IMR-90 (cell line): Measurements from ENCODE around the gene HACE1. TPM values are rescaled to one million over a fixed set of nuclear protein-coding genes. Genes with fewer than 3 reads are reported as not detected.

Source experiments
- ATAC-seq: fragments of 200-7000 bp; cut with Tn5 transposase; 2 replicates; pipeline ENCODE4 v1.9.1; 2020; ENCODE audit warnings: low read depth, mild to moderate bottlenecking, moderate library complexity
- BruUV-seq: library from RNA; stranded (reverse); fragments of 400-500 nt; replicated peaks from 2 replicates; lab custom pipeline; 2021; lab: Mats Ljungman, UMichigan
- CTCF ChIA-PET: fragments of 300-600 bp; formaldehyde crosslinking; extraction: SDS; loops from one replicate; lab custom pipeline; 2021; ENCODE audit warnings: antibody characterized with exemption; lab: Yijun Ruan, JAX
- POLR2A ChIA-PET: fragments of 300-600 bp; sonication (Branson Sonifier 250); formaldehyde crosslinking; loops from one replicate; lab custom pipeline; 2022; ENCODE audit warnings: antibody characterized with exemption; ENCODE audit not compliant: unreplicated experiment; lab: Charles Lee
- DNase-seq: peaks from one replicate; pipeline ENCODE4 v3.0.0; 2013
- H2AFZ ChIP-seq: replicated peaks from 2 replicates; pipeline ENCODE3; 2013; ENCODE audit warnings: low read length, mild to moderate bottlenecking; ENCODE audit not compliant: poor library complexity
- H2AK5ac ChIP-seq: 2 replicates; pipeline ENCODE4 v1.6.1; 2013; ENCODE audit warnings: low read depth, low read length, inconsistent platforms
- H2AK9ac ChIP-seq: replicated peaks from 2 replicates; pipeline ENCODE3; 2013; ENCODE audit warnings: mild to moderate bottlenecking, low read depth, low read length, moderate library complexity; ENCODE audit not compliant: poor library complexity
- H2BK120ac ChIP-seq: 2 replicates; pipeline ENCODE4 v1.6.1; 2013; ENCODE audit warnings: low read depth, low read length, inconsistent platforms
- H2BK15ac ChIP-seq: 3 replicates; pipeline ENCODE4 v1.6.1; 2013; ENCODE audit warnings: low read depth, low read length, inconsistent platforms
- H2BK20ac ChIP-seq: 2 replicates; pipeline ENCODE4 v1.6.1; 2013; ENCODE audit warnings: low read depth, mild to moderate bottlenecking, inconsistent platforms, low read length, moderate library complexity
- H2BK5ac ChIP-seq: 2 replicates; pipeline ENCODE4 v1.6.1; 2013; ENCODE audit warnings: mild to moderate bottlenecking, low read depth, low read length, inconsistent platforms; ENCODE audit not compliant: poor library complexity, severe bottlenecking
- H3K14ac ChIP-seq: replicated peaks from 2 replicates; pipeline ENCODE4 v1.6.1; 2013; ENCODE audit warnings: low read depth, low read length, inconsistent platforms
- H3K18ac ChIP-seq: 2 replicates; pipeline ENCODE4 v1.6.1; 2013; ENCODE audit warnings: low read depth, low read length, control low read depth
- H3K23ac ChIP-seq: 2 replicates; pipeline ENCODE4 v1.6.1; 2013; ENCODE audit warnings: low read depth, low read length, inconsistent platforms
- H3K27ac ChIP-seq: 2 replicates; pipeline ENCODE4 v1.5.1; 2013; ENCODE audit warnings: mild to moderate bottlenecking, control low read depth, low read length; ENCODE audit not compliant: insufficient read depth
- H3K27me3 ChIP-seq: 2 replicates; pipeline ENCODE4 v1.6.1; 2013; ENCODE audit warnings: low read length; ENCODE audit not compliant: control insufficient read depth, insufficient read depth
- H3K36me3 ChIP-seq: 2 replicates; pipeline ENCODE4 v1.6.1; 2013; ENCODE audit warnings: low read length, mixed read lengths; ENCODE audit not compliant: control insufficient read depth, insufficient read depth
- H3K4ac ChIP-seq: 2 replicates; pipeline ENCODE4 v1.6.1; 2013; ENCODE audit warnings: low read depth, low read length, inconsistent platforms
- H3K4me1 ChIP-seq: 2 replicates; pipeline ENCODE4 v1.6.1; 2013; ENCODE audit warnings: low read length, mixed read lengths; ENCODE audit not compliant: control insufficient read depth, insufficient read depth
- H3K4me2 ChIP-seq: 2 replicates; pipeline ENCODE4 v1.6.1; 2013; ENCODE audit warnings: low read depth, mild to moderate bottlenecking, control low read depth, low read length, moderate library complexity
- H3K4me3 ChIP-seq: 2 replicates; pipeline ENCODE4 v1.5.1; 2013; ENCODE audit warnings: low read depth, mild to moderate bottlenecking, control low read depth, low read length, moderate library complexity; ENCODE audit not compliant: insufficient read depth
- H3K56ac ChIP-seq: 2 replicates; pipeline ENCODE4 v1.6.1; 2013; ENCODE audit warnings: low read length, inconsistent platforms; ENCODE audit not compliant: insufficient read depth; ENCODE audit errors: extremely low read depth
- H3K79me1 ChIP-seq, 2 experiments: 2 replicates each; pipeline ENCODE4 v1.6.1; 2013; ENCODE audit warnings: low read length in 2 of 2, inconsistent platforms in 1 of 2, low read depth in 1 of 2
- H3K9ac ChIP-seq: 2 replicates; pipeline ENCODE4 v1.6.1; 2013; ENCODE audit warnings: low read depth, low read length, control low read depth
- H3K9me1 ChIP-seq: 2 replicates; pipeline ENCODE4 v1.6.1; 2013; ENCODE audit warnings: low read length, inconsistent platforms; ENCODE audit not compliant: insufficient read depth
- H3K9me3 ChIP-seq: 2 replicates; pipeline ENCODE4 v1.6.1; 2013; ENCODE audit warnings: low read length; ENCODE audit not compliant: control insufficient read depth, insufficient read depth
- H4K20me1 ChIP-seq: 2 replicates; pipeline ENCODE4 v1.6.1; 2013; ENCODE audit warnings: low read length, inconsistent platforms; ENCODE audit not compliant: insufficient read depth
- H4K5ac ChIP-seq: 2 replicates; pipeline ENCODE4 v1.6.1; 2013; ENCODE audit warnings: mild to moderate bottlenecking, low read depth, low read length, control low read depth
- H4K8ac ChIP-seq, 2 experiments: 2 replicates each; pipeline ENCODE4 v1.6.1; 2013; ENCODE audit warnings: low read depth in 2 of 2, low read length in 2 of 2, control low read depth in 1 of 2, inconsistent platforms in 1 of 2
- H4K91ac ChIP-seq: 2 replicates; pipeline ENCODE4 v1.6.1; 2013; ENCODE audit warnings: low read depth, low read length, inconsistent platforms; ENCODE audit not compliant: insufficient read depth
- BHLHE40 ChIP-seq: fragments of 150-350 bp; IDR thresholded peaks from 2 replicates; pipeline ENCODE4 v1.6.1; 2016; ENCODE audit warnings: mild to moderate bottlenecking, low read depth, low read length
- CHD1 ChIP-seq: IDR thresholded peaks from 2 replicates; pipeline ENCODE4 v1.6.1; 2012; ENCODE audit warnings: low read depth, low read length, improper control_type of control experiment
- FOS ChIP-seq: fragments of 150-350 bp; IDR thresholded peaks from 2 replicates; pipeline ENCODE4 v1.6.1; 2016; ENCODE audit warnings: low read depth, low read length
- MAZ ChIP-seq: IDR thresholded peaks from 2 replicates; pipeline ENCODE4 v1.6.1; 2012; ENCODE audit warnings: low read depth, mild to moderate bottlenecking, low read length, improper control_type of control experiment, moderate library complexity, borderline replicate concordance
- RAD21 ChIP-seq: IDR thresholded peaks from 2 replicates; pipeline ENCODE4 v1.6.1; 2012; ENCODE audit warnings: low read length, improper control_type of control experiment
- RCOR1 ChIP-seq: IDR thresholded peaks from 2 replicates; pipeline ENCODE4 v1.6.1; 2012; ENCODE audit warnings: mild to moderate bottlenecking, low read length, improper control_type of control experiment; ENCODE audit not compliant: insufficient replicate concordance
- RFX5 ChIP-seq: IDR thresholded peaks from 2 replicates; pipeline ENCODE4 v1.8.0; 2012; ENCODE audit warnings: low read depth, mild to moderate bottlenecking, low read length, moderate library complexity
- SMC3 ChIP-seq: fragments of 150-350 bp; IDR thresholded peaks from 2 replicates; pipeline ENCODE4 v1.6.1; 2016; ENCODE audit warnings: low read depth, mild to moderate bottlenecking, antibody characterized with exemption, low read length, moderate library complexity
- WGBS, 2 experiments: methylation state at CpG; one replicate each; pipeline versions ENCODE4 v1.1.5 to v1.1.7; 2013; ENCODE audit warnings: missing lambda C conversion rate in 2 of 2; ENCODE audit not compliant: insufficient read length in 1 of 2; ENCODE audit errors: extremely low coverage in 2 of 2; 5-methylcytosine and 5-hydroxymethylcytosine counted together
- dilution Hi-C: fragments of 300-500 bp; cut with HindIII; formaldehyde crosslinking; loops from one replicate; pipeline ENCODE4 v1.14.3; 2018; ENCODE audit warnings: low sequenced_read_pairs; ENCODE audit not compliant: unreplicated experiment
- in situ Hi-C: fragments of 300-500 bp; cut with MboI; formaldehyde crosslinking; loops from 3 replicates; pipeline ENCODE4 v1.14.3; 2019; ENCODE audit warnings: low sequenced_read_pairs, inconsistent platforms, mixed read lengths
- intact Hi-C: fragments of 100-400 bp; cut with micrococcal nuclease; formaldehyde crosslinking; loops from 2 replicates; pipeline ENCODE4 v1.10.0; 2022
- polyA plus RNA-seq, 3 experiments: library from polyadenylated mRNA; depleted of rRNA; stranded (reverse); fragments of >200 nt; gene quantifications; 2 replicates each; pipeline ENCODE4 v1.2.3, GENCODE V29; 2012; ENCODE audit warnings: low replicate concordance in 1 of 3
- total RNA-seq: library from RNA; depleted of rRNA; stranded (reverse); fragments of >200 nt; gene quantifications from 2 replicates; pipeline ENCODE4 v1.2.3, GENCODE V29; 2012
- TF ChIP-seq, protein P1 (sequence below): conservative IDR thresholded peaks from 2 replicates; pipeline ENCODE4 v1.5.1; 2012; ENCODE audit warnings: mild to moderate bottlenecking, low read depth, low read length, improper control_type of control experiment

HACE1 gene
- total and polyA plus RNA-seq, 2 of the 4 experiments (the other 2 are of a cell fraction) = 5.4 to 10.8 TPM

DNA sequence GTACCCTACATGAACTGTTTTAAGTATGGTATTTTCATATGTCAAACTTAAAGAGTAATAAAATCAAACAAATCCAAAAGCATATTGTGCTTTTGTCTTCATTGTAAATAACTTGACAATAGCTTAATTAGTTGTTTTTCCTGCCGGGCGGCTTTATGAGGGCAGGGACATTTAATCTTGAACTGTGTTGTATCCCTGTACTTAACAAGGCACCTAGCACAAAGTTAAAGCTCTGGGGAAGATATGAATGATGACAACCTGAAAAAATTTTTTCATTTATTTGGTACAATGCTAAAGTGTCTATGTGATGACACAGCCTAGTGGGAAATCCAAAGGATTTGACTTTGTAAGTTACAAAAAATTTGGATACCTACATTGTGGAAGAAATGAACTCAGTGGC lies 502 bp upstream of the HACE1 start:
- Histone ChIP-seq H3K14ac (no peak overlapping the region), H2AFZ (no peak overlapping the region), H3K79me1 (peaks cover 5 to 9% of the 10 kb centered on the region in 2 experiments; a peak in 3 of 4 replicates), H4K8ac (peak overlapping the region; percentile 28 to 74; a peak in 2 of 4 replicates), H3K56ac (no peak overlapping the region), H3K9me3 (no peaks in the 10 kb centered on the region), H3K9ac (no peak overlapping the region), H2BK120ac (no peak overlapping the region), H3K4ac (no peak overlapping the region), H3K18ac (no peak overlapping the region), H3K4me2 (no peak overlapping the region; the same call in 1 of the 2 replicates), H4K20me1 (no peaks in the 10 kb centered on the region), H2BK20ac (no peak overlapping the region), H4K5ac (no peak overlapping the region), H2AK5ac (no peak overlapping the region), H4K91ac (no peak overlapping the region), H2BK5ac (no peak overlapping the region), H3K36me3 (no peaks in the 10 kb centered on the region), H2AK9ac (no peak overlapping the region), H3K27ac (no peak overlapping the region), H3K23ac (no peak overlapping the region), H3K27me3 (peaks cover 3% of the 10 kb centered on the region), H3K9me1 (no peaks in the 10 kb centered on the region), H3K4me1 (peaks cover 2% of the 10 kb centered on the region; the same call in 1 of the 2 replicates), H3K4me3 (no peak overlapping the region), H2BK15ac (no peak overlapping the region)
- dilution Hi-C loops (no loop called here), intact Hi-C loops (no loop called here), in situ Hi-C loops (no loop called here)
- no peak for ATAC-seq
- WGBS, 2 experiments = no CpG with 5 or more reads among the region's 2 CpGs
- ChIA-PET POLR2A (interaction anchor here (0.6 kb wide), 2 partner anchors 71 to 164 kb away, joined by 3 read pairs; no protein-coding TSS in a partner anchor), CTCF (interaction anchor here (0.6 to 0.9 kb wide), 2 partner anchors 160 to 218 kb away, joined by 3 to 6 read pairs; no protein-coding TSS in a partner anchor)
- no peak for TF ChIP-seq RAD21
- TF ChIP-seq, protein P1, sequence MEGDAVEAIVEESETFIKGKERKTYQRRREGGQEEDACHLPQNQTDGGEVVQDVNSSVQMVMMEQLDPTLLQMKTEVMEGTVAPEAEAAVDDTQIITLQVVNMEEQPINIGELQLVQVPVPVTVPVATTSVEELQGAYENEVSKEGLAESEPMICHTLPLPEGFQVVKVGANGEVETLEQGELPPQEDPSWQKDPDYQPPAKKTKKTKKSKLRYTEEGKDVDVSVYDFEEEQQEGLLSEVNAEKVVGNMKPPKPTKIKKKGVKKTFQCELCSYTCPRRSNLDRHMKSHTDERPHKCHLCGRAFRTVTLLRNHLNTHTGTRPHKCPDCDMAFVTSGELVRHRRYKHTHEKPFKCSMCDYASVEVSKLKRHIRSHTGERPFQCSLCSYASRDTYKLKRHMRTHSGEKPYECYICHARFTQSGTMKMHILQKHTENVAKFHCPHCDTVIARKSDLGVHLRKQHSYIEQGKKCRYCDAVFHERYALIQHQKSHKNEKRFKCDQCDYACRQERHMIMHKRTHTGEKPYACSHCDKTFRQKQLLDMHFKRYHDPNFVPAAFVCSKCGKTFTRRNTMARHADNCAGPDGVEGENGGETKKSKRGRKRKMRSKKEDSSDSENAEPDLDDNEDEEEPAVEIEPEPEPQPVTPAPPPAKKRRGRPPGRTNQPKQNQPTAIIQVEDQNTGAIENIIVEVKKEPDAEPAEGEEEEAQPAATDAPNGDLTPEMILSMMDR = no peak
- TF ChIP-seq RFX5 = no peak
- TF ChIP-seq RCOR1 = no peak
- TF ChIP-seq BHLHE40 = no peak
- no peak for TF ChIP-seq SMC3
- no peak for TF ChIP-seq FOS
- TF ChIP-seq MAZ = no peak
- TF ChIP-seq CHD1 = no peak
- no TSS peak for BruUV-seq
- DNase-seq = no peak
